ENCODE results near the gene MITF.

Gene MITF

DNA sequence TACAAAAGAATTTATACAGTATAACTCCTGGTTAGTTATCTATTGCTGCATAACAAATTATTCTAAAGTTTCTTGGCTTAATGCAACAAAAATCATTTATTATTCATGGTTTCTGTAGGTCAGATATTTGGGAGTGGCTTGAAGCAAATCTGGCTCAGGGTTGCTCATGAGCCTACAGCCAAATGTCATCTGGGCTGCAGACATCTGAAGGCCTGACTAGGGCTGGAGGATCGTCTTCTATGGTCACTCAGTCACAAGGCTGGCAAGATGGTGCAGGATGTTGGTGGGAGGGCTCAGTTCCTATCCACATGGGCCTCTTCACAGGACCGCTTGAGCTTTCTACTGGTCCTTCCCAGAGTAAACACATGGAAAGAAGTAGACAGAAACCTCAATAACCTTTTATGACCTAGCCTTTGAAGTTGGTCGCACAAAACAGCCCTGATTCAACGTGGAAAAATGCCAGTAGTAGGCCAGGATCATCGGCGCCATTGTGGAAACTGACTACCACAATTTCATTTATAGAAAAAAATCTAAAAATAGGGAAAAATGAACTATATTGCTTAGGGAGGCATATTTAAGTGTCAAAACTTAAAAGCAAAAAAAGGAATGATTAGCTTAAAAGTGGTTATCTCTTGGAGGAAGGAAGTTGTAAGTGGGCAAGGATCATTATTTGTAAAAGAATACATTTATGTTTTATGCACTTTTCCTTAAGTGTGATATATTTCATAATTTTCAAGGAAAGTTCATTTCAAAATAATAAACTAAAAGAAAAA, 9.9 kb upstream of the MITF start:
- DNase-seq, result no peak

DNA sequence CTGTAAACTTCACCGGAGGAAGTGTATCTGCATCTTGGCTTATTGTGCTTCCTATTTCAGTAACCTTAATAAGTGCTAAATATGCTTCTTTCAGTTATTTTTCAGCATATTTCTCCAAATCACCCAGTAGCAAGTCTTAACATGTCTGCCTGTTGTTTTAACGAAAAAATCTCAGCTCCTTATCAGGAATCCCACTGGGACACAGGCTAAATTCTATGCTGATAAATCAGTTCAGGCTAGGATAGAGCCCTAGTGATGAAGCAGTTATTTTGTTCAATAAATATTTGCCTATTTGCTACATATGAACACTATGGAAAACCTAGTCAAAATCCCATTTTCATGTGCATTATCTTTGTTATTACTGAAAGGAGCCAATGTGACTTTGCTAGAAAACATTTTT, 8.2 kb upstream of the MITF start:
- DNase-seq, result no peak

DNA sequence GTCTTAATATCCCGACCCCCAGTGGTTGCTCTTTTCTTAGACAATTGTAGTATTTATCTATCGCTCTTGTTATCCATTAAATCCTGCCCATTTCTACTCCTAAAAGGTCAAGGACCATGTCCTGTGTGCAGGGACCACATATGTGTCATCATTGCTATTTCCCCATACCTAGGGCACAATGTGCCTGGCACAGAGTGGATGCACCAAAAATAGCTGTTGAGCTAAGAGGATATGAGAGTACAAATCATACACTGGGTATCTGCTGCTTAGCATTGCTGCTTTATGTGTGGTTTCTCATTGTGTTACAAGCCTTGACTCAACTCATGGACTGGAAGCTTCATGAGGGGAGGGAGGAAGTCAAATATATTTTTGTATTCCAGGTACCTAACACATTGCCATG, 3.4 kb upstream of the MITF start:
- DNase-seq, result no peak

DNA sequence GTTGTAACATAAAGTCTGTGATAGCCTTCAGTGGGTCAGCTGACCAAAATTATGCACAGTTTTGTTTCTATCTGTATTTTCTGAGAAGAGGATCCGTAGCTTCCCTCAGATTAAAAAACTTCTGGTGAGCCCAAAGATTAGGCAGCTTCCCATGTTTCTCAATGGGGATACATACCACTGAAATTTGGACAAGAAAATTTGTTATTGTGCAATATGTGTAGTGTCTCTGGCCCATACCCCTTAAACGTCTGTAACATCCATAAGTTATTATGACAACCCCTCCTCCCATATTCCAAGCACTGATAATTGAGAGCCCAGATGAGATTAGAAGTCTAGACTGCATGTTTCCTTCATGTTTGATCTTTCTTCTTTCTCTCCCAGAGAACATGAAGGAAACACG, 1.9 kb upstream of the MITF start:
- DNase-seq, result no peak

DNA sequence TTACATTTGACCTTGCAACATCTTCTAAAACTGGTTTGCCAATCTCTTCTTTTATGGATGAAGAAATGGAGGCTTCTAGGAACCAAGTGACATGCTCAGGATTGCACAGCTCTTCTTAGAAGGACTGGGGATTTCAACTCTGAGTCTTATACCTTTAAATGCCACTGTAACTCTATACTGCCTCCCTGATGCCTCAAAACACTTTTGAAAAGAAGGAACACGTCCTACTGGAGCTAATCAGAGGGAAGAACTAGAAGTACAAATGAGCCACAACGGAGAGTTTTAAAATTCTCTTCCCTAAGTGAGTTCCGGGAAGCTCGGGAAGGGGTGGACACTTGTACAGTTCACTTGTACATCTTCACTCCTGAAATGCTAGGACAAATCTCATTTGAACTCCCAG, 949 bp upstream of the MITF start:
- no peak for DNase-seq

DNA sequence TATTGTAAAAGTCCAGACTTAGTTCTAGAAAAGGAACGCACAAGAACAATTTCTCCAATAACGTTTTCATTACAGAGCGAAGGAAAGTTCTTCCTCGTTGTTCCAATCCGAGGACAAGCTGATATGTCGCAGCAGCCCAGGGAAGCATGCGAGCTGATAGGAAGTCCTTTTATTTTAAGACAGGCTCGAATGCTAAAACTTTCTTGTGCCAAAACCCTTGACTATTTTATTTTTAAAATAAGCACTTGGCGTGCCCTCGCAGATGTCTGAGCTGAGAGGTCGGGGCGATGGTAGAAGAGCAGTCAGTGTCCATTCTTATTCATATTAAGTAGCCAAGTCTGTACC, 433 bp upstream of the MITF start:
- no peak for DNase-seq

DNA sequence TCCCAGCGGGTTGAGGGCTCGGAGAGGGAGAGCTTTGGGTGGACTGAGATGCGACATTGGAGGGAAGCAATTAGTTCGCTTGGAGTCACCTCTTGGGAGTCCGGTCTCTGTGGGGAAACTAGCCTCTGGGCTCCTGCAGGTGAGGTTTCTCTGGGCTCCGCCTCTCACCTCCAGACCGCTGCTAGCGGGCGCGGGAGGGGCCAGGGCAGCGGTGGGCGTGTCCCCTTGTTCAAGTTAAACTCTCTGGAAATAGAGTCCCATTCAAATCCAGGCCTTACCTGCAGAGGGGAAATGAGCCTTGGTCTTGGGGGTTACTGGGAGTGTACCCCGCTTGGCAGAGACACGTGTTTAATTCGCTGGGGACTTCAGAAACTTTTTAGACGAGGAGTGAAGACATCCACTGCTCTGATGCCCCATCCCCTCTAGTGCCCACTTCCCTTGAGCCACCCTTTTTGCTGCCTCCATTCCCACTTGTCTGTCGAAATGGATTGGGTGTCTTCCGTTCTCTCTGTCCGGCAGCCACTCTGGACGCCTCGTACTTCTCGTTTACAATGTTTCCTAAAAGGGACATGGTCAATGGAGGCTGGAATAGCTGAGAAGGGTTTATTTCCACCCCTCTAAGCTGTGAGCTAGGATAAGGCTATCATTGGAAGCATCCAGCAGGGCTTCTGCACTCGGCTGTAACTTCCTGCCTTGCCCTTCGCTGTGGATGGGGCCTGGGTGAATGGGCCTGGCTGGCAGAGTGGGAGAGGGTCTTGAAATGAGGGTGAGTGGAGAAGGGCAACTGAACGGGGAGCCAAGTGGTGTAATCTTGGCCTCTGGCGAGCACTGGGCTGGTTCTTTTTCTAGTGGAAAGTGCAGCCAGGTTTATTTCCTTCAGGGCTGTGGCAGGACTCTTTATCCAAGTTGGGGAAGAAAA, 1.1 kb downstream of the MITF start:
- no peak for DNase-seq

DNA sequence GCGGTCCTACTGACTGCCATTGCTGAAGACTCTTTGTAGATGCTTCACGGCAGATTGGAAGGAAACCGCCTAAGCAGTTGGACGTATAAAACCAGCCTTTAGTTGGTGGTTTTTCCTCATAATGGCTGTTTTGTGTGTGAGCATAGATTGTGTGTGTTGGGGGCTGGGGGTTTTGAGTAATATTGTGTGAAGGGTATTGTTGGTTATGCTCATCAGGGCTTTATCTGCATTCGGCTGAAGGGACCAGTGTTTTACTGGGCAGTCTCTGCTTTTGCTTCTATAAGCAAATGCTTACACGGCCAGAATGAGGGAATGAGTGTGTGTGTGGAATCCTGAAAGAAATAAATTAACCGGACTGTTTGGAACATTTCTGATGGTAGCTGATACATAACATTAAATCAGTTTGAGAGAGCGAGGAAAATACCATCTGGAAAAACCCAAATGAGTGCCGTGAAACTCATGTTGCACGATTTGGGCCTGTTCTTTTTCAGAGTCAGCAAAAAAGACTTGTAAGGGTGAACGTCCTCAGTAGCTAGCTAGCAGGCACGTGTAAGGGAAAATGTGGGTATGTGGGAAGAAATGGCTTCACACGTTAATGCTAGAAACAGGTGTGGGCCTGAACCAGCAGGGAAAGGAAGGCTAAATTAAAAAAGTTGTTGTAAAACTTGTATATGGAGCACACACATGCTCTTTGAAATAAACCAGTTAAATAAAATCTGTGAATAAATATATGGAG, 1.9 kb downstream of the MITF start:
- no peak for DNase-seq

DNA sequence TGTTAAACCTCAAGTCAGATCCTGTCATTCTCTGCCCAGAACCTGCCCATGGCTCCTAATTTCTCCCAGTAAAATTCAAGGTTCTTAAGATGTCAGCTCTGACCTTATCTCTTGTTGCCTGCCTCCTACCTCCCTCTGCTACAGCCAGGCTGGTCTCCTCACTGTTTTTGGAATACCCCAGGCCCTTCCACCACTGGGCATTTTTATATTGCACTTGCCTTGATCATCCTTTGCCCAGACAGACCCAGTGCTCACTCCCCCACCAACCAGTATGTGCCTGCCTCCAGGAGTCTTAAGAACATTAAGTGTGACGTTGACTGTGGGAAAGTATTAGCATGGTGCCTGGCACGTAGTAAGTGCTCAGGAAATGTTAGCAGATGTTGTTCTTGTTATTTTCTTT, 3.1 kb downstream of the MITF start:
- no peak for DNase-seq

DNA sequence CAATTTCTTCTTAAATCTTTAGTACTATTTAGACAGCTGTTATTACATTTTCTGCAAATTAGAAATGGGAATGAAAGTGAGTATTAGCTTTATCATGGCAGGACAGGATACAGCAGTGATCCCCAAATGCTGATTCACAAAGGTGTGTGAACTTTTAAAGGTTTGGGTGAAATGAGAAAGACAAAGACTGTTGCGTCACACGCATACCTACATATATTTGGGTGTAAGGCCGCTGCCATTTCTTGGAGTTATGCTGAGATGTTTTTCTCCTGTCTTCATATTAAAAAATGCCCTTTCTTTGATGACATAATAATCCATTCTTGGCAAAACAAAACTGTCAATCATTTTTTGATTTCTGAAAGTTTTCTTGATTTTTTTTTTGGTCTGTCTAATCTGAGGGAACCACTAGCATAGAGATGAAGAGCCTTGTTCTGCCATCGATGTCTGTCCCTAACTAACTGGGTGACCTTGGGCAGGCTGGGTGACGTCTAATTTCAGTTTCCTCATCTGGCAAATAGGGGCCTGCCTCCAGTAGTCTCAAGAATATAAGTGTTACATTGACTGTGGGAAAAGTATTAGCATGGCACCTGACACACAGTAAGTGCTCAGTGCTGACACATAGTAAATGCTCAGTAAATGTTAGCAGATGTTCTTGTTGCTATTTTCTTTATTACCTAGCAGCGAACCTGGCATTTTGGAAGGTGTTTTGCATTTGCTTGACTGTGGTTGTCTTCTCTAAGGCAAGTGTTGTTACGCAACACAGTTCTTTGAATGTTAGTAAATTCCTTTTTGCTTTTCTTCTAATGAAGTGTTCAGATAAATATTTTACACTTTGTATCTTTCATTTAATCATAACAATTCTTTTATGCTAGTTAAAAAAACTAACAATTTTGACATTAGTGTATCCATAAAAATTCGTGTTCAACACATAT, 5.0 kb downstream of the MITF start:
- DNase-seq, result no peak

DNA sequence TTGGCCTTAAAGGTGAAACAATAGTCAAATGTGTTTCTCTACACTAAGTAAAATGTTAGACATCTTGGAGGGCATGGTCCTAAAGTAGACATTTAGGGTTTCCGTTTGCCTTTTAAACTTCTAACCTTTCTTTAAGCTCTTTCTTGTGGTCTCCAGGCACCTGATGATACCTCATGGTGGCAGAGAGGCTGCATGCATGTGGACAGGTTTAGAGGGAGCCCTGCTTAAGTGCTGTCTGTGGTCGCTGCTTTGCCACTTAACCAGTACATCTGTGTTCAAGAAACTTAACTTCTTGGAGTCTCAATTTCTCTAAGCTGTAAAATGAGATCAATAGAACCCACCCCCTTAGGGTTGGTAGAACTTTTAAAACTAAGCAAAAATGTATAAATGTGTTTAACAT, 6.2 kb downstream of the MITF start:
- no peak for DNase-seq

DNA sequence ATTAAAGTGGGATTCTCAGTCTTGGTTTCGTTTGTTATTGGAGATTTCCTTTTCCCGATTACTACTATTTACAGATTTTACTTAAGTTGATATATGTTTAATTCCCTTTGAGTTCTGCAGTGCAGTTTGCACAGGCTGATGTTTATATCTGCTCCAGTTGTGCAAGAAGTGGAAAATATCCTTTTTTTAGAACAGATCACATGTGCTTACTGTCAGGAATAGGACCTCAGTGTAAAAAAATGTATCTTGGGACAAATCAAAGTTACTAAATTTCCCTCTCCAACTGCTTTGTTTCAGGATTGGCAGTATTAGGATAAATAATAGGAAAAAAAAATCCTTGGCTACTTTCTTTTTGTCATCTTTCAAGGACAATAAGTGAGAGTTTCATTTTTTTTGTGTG, 6.9 kb downstream of the MITF start:
- no peak for DNase-seq

DNA sequence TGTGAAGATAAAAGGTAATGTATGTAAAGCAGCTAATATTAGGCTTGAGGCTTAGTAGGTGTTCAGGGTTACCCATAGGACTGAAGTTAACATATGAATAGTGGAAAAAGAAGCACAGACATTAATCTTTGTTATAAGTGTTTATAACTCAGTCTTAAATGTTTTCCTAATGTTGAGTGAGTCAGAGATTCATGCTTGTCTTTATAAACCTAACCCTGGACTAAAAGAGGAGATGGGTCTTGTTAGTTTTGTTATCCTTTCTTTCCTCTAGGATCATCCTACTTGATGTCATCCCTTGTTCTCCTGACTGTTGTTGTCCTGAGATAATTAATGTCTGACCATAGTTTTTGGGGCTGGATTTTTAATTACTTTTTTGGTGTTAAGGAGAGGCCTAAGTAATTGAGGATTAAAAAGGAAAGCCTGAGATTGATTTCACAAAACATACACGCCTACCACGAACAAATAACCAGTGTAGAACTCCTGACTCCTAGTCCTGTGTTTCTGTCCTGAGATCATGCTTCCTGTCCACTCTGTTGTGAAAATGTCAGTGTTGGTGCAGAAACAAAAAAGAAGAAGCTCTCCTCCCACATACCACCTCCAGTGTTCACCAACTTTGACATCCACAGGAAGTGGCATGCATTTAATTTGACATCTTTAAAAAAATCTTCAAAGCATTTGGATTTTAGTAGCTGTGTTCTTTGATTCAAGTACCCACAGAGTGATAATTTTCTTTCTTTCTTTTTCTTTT, 8.4 kb downstream of the MITF start:
- no peak for DNase-seq

DNA sequence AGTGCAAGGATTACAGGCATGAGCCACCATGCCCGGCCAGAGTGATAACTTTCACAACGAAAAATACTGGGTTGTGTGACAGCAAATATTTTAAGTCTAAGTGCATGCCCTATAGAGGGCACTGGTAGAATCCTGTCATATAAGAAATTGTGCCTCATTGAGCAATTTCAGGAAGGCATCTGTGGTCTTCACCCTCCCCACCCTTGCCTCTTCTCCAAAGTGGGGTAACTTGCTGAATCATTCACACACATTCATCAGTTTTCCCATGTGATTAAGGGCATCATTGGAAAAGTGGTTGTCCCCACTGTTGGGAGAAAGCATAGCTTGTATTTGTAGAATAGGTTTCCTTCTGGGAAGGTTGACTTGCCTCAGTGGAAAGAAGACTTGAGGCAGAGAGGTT, 9.2 kb downstream of the MITF start:
- no peak for DNase-seq

DNA sequence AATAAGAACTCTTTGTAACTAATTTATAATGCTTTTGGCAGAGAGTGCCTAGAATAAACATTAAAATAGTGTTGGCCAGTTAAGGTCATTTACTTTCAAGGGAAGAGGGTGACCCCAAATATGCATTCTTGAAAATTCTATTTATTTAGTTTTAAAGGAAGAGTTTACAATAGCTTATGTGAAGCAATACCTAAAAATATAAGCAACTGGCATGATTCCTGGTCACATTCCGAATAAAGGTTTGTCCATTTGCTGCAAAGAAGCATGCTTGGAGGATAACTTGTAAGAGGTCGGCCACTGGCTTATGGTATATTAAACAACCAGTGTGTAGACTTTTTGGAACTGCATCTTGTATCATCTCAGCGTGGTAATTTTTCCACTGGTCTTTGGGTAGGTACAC, 10.2 kb downstream of the MITF start:
- no peak for DNase-seq

DNA sequence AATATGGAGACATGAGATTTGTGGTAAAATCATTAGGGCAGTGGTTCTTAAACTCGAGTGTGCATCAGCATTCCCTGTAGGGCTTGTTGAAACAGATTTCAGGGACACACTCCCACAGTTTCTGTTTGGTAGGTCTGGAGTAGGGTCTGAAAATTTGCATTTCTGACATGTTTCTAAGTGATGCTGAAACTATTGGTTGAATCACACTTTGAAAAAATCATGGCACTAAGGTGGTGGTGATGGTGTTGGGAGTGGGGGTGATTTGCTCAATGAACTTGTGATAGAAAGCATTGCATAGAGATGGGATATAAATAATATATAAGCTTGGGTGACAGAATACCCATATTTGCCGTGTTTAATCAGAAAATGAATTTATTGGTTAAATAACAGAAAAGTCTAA, 11.3 kb downstream of the MITF start:
- no peak for DNase-seq

DNA sequence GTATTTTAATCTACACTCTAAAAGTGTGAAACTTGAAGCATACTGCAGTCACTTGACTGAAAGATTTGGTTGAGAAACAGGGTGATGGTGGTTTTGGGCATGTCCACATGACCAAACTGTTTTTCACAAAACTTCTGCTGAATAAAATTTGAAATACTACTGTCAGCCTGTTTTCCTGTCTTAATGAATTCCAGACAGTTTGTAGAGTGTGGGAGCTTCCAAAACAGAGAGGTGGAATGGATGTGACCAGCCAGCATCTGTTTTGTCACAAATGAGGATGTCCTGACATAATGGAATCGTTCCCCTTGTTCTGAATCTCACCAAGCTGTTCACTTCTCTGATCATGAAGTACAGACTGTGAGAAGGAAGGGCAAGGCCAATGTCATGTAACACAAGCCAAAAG, 11.8 kb downstream of the MITF start:
- DNase-seq, result no peak

DNA sequence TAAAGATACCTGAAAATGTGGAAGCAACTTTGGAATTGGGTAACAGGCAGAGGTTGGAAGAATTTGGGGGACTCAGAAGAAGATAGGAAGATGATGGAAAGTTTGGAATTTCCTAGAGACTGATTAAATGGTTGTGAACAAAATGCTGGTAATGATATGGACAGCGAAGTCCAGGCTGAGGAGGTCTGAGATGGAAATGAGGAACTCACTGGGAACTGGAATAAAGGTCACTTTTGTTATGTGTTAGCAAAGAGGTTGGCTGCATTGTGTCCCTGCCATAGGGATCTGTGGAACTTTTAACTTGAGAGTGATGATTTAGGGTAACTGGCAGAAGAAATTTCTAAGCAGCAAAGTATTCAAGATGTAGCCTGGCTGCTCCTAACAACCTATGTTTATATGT, 13.0 kb downstream of the MITF start:
- DNase-seq, result no peak

DNA sequence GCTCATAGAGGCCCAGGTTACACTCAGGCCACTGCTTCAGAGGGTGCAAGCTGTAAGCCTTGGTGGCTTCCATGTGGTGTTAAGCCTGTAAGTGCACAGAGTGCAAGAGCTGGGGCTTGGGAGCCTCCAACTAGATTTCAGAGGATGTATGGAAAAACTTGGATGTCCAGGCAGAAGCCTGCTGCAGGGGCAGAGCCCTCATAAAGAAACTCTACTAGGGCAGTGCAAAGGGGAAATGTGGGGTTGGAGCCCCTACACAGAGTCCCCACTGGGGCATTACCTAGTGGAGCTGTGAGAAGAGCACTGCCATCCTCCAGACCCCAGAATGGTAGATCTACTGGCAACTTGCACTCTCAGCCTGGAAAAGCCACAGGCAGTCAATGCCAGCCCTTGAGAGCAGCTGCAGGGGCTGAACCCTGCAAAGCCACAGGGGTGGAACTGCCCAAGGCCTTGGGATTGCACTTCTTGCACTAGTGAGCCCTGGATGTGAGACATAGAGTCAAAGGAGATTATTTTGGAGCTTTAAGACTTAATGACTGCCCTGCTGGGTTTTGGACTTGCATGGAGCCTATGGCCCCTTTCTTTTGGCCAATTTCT, 14.0 kb downstream of the MITF start:
- no peak for DNase-seq

DNA sequence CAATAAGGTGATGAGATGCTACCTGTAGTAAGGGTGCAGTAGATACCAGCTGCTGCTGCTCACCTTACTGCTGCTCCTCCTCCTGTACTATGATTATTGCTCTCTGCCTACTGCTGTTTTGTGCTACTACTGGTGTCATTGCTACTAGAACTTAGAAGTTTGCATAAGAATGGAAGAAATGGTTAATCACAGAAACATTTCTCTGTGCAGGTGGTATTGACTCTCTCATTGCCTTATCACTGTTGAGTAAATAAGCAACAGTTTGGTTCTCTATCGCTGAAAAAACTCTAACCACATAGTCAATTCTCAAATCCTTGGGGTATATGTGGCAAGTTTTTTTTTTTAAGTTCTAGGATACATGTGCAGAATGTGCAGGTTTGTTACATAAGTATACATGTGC, 16.5 kb downstream of the MITF start:
- DNase-seq, result no peak

Data from CD4-positive, alpha-beta T cell treated with Interferon alpha-2 for 1 hour (primary cell).